Large intestine (tissue), 3 donors: Measurements from ENCODE around the gene CAMTA1. TPM values are rescaled to one million over a fixed set of nuclear protein-coding genes. Genes with fewer than 3 reads are reported as not detected.

Experiments
- DNase-seq, 2 donors: peaks; one replicate each; pipeline versions ENCODE4 v3.0.0 to v3.0.0-alpha.2; 2013
- H3K27ac ChIP-seq: one replicate; pipeline ENCODE4 v1.5.1; 2013; ENCODE audit warnings: low read length
- H3K27me3 ChIP-seq: 2 replicates; pipeline ENCODE4 v1.6.1; 2013; ENCODE audit warnings: low read length; ENCODE audit not compliant: control insufficient read depth, insufficient read depth
- H3K36me3 ChIP-seq: 2 replicates; pipeline ENCODE4 v1.6.1; 2013; ENCODE audit warnings: low read length; ENCODE audit not compliant: control insufficient read depth, insufficient read depth
- H3K4me1 ChIP-seq: one replicate; pipeline ENCODE4 v1.6.1; 2013; ENCODE audit warnings: low read length; ENCODE audit not compliant: control insufficient read depth, insufficient read depth
- H3K4me3 ChIP-seq: one replicate; pipeline ENCODE4 v1.5.1; 2013; ENCODE audit warnings: low read length
- H3K9me3 ChIP-seq: one replicate; pipeline ENCODE4 v1.6.1; 2013; ENCODE audit warnings: mild to moderate bottlenecking, low read depth, low read length, moderate library complexity; ENCODE audit not compliant: control insufficient read depth
- WGBS: methylation state at CpG from one replicate; pipeline ENCODE4 v1.1.5; 2013; ENCODE audit warnings: low lambda C conversion rate; ENCODE audit not compliant: insufficient coverage; 5-methylcytosine and 5-hydroxymethylcytosine counted together
- polyA plus RNA-seq: library from polyadenylated mRNA; unstranded; fragments of 120-200 nt; gene quantifications from one replicate; pipeline ENCODE4 v1.2.1, GENCODE V29; 2013

CAMTA1 gene
- polyA plus RNA-seq, 1 donor = 67.9 TPM

DNA sequence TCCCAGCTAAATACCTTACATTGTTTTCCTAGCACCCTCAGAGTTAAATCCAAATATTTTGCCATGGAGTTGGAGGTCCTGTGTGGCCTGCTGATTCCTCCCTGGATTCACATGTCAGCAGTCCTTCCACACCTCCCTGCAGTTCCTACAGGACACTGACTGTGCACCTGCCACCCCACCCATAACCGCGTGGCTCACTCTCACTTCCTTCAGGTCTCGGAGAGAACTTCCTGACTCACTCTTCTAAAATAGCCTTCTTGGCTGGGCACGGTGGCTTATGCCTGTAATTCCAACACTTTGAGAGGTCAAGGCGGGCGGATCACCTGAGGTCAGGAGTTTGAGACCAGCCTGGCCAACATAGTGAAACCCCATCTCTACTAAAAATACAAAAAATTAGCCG, 8.4 kb upstream of the CAMTA1 start:
- H3K4me1 ChIP-seq = no peaks in the 10 kb centered on the region
- H3K9me3 ChIP-seq = no peaks in the 10 kb centered on the region
- no peak overlapping the region for H3K27ac ChIP-seq
- WGBS = no CpG with 5 or more reads among the region's 7 CpGs
- H3K4me3 ChIP-seq = no peak overlapping the region
- DNase-seq = no peak
- H3K27me3 ChIP-seq = peaks cover 4% of the 10 kb centered on the region
- H3K36me3 ChIP-seq = no peaks in the 10 kb centered on the region

DNA sequence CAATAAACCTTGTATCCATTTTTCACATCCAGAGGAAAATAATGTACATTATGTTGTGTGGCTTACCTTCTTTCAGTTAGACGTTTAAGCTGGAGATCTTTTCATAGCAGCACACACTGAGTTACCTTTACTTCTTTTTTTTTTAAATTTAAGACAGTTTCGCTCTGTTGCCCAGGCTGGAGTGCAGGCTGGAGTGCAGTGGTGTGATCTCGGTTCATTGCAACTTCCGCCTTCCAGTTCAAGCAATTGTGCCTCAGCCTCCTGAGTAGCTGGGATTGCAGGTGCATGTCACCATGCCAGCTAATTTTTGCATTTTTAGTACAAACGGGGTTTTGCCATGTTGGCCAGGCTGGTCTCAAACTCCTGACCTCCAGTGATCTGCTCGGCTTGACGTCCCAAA, 7.4 kb upstream of the CAMTA1 start:
- 100% methylated on average over 1 of the region's 7 CpGs for WGBS
- no peak overlapping the region for H3K4me3 ChIP-seq
- H3K36me3 ChIP-seq = no peaks in the 10 kb centered on the region
- no peaks in the 10 kb centered on the region for H3K9me3 ChIP-seq
- no peak for DNase-seq
- H3K27me3 ChIP-seq = no peaks in the 10 kb centered on the region
- H3K4me1 ChIP-seq = no peaks in the 10 kb centered on the region
- no peak overlapping the region for H3K27ac ChIP-seq

DNA sequence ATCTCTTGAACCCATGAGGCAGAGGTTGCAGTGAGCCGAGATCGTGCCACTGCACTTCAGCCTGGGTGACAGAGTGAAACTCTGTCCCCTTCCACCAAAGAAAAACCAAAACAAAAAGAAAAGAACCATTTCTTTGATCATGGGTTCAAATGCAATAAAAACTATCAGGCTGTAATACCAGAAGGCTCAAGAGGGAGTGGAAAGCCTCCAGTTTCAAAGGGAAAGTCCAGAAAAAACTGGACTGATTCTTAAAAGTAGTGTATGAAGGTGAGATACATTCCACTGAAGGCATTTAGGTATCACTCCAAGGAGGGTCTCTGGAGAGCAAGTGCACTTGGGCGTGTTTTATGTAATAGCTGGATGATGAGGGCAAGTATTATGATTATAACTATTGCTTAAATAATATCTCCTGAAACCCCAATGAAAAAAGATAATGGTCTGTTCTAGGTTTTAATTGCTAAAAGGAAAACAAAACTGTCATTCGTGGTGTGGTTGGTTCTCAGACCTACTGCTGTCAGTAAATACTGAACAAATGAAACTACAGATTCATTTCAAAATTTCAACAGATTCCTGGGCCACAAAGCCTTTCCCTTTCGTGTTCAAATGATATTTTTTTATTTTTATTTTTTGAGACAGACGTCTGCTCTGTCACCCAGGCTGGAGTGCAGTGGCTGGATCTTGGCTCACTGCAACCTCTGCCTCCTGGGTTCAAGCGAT, 6.0 kb upstream of the CAMTA1 start:
- WGBS = 69% methylated on average over 2 of the region's 7 CpGs
- H3K4me1 ChIP-seq = no peaks in the 10 kb centered on the region

DNA sequence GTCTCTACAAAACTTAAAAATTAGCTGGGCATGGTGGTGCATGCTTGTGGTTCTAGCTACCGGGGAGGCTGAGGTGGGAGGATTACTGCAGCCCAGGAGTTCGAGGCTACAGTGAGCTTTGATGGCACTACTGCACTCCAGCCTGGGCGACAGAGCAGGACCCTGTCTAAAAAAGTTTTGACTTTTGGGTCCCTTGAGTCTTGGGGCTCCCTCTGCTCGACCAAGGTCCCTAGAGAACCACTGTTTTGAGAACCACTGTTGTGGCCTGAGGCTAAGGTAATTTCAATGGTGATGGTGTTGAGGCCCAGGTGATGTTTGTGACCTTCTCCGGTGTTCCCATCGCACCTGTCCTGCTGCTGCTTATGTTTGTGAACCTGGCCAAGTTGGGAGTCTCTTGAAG, 3.1 kb upstream of the CAMTA1 start:
- Histone ChIP-seq H3K36me3 (no peaks in the 10 kb centered on the region), H3K9me3 (no peaks in the 10 kb centered on the region), H3K4me1 (peaks cover 8% of the 10 kb centered on the region), H3K27ac (no peak overlapping the region), H3K4me3 (no peak overlapping the region), H3K27me3 (no peaks in the 10 kb centered on the region)
- 100% methylated on average over 2 of the region's 6 CpGs for WGBS
- no peak for DNase-seq

More for the DNA sequence above, 6.0 kb upstream of the CAMTA1 start:
- Histone ChIP-seq H3K4me3 (no peak overlapping the region), H3K36me3 (no peaks in the 10 kb centered on the region), H3K27me3 (no peaks in the 10 kb centered on the region), H3K9me3 (no peaks in the 10 kb centered on the region), H3K27ac (no peak overlapping the region)
- no peak for DNase-seq

DNA sequence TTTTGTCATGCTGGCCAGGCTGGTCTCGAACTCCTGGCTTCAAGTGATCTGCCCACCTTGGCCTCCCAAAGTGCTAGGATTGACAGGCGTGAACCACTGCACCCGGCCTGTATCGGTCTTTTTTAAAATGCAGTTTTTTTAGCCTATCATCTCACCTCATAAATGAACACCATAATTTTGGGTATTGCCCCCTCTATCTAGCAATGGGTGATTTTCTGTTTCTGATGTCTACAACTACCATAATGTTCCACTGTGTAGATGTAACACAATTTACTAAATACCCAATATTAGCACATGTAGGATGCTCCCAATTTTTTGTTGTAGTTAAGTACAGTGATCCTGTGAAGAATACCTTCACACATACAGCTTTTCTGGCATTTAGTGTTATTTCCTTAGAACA, 2.0 kb upstream of the CAMTA1 start:
- 94% methylated on average over 3 of the region's 4 CpGs for WGBS
- Histone ChIP-seq H3K27me3 (no peaks in the 10 kb centered on the region), H3K4me3 (peak overlapping the region; percentile 90), H3K36me3 (no peaks in the 10 kb centered on the region), H3K9me3 (no peaks in the 10 kb centered on the region), H3K4me1 (peaks cover 8% of the 10 kb centered on the region), H3K27ac (no peak overlapping the region)
- no peak for DNase-seq

- Histone ChIP-seq H3K27me3 (no peaks in the 10 kb centered on the region), H3K4me3 (peak overlapping the region; percentile 90), H3K27ac (peak overlapping the region; percentile 98), H3K4me1 (peaks cover 8% of the 10 kb centered on the region), H3K9me3 (no peaks in the 10 kb centered on the region), H3K36me3 (no peaks in the 10 kb centered on the region)
- DNase-seq = peak in 1 of 2 donors; percentile 9
- 0% methylated on average over 4 of the region's 40 CpGs for WGBS
Observed at GRCh38 chr1:6783936-6784559, 1.2 kb upstream of the CAMTA1 start.

DNA sequence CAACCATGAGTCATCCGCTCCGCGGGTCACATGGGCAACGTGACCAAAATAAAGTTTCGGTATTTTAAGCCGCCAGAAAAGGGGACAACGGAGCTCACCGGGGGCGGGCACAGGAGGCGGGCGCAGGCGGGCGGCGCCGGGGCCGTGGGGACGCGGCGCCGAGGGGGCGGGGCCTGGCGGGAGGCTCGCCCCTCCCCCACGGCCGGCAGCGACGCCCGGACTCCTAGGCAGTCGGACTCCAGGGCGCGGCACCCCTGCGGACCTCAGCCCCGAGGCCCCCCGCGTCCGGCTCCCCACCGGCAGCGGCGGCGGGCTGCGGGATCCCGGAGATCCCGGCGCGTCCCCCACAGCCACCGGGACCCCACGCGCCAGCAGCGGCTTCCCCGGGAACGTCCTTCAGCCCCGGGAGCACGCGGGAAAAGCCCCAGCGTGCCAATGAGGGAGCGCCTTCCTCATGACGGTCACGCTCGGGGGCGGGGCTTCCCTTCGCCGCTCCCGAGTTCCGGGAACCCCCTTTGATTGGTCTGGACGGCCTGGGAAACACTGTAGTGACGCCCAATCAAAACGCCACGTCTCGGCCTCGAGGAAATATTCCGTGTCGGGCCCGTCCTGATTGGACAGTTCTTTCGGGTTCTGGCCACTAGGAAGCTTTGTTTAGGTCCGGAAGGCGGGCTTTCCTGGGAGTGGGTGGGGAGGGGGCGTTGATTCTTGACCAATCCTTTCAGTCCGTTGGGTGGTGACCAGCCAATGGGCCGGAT, 515 bp upstream of the CAMTA1 start:
- no peaks in the 10 kb centered on the region for H3K9me3 ChIP-seq
- H3K4me1 ChIP-seq = peaks cover 8% of the 10 kb centered on the region
- no CpG with 5 or more reads among the region's 79 CpGs for WGBS
- peak; percentile 100 for DNase-seq
- peak overlapping the region; percentile 90 for H3K4me3 ChIP-seq
- no peaks in the 10 kb centered on the region for H3K36me3 ChIP-seq
- H3K27me3 ChIP-seq = no peaks in the 10 kb centered on the region
- H3K27ac ChIP-seq = peak overlapping the region; percentile 98

DNA sequence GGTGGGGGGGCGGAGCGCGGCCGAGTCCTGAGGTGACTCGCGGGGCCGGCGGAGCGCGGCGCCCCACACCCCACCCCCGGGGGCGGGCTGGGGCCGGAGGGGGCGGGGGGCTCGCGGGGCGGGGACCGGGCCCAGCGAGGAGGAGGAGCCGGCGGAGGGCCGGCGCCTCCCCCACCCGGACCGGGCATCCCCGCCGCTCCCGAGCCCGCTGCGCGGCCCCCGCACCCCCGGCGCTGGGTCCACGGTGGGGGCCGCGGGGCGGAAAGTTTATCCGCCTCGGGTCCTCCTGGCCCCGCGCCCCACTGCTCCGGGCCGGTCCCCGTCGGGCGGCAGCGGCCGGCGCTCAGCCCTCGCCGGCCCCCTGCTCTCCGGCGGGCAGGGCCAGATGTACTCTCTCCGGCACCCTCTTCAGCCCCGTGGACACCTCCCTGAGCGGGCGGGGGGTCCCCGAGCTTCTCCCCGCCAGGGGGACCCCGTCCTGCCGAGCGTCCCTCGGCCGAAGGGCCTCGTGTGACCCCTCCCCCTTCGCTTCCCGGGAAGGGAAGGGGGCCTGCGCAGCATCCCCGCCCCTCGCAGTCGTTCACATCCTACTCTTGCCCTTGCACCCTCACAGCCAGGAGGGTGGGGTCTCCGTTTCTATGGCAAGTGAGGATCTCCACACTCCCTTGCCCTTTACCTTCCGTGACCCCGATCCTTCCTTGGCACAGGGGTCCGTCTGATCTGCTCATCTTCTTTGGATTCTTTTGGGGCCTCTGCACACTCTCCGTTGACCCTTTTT, 663 bp downstream of the CAMTA1 start:
- no peaks in the 10 kb centered on the region for H3K9me3 ChIP-seq
- no CpG with 5 or more reads among the region's 78 CpGs for WGBS
- peak overlapping the region; percentile 74 for H3K4me3 ChIP-seq
- peak; percentile 33 to 46 for DNase-seq
- H3K27ac ChIP-seq = no peak overlapping the region
- H3K27me3 ChIP-seq = no peaks in the 10 kb centered on the region
- H3K36me3 ChIP-seq = no peaks in the 10 kb centered on the region
- H3K4me1 ChIP-seq = peaks cover 8% of the 10 kb centered on the region

- no peaks in the 10 kb centered on the region for H3K27me3 ChIP-seq
- 94% methylated on average over 2 of the region's 2 CpGs for WGBS
- no peaks in the 10 kb centered on the region for H3K36me3 ChIP-seq
- no peak overlapping the region for H3K4me3 ChIP-seq
- no peaks in the 10 kb centered on the region for H3K9me3 ChIP-seq
- DNase-seq = no peak
- no peak overlapping the region for H3K27ac ChIP-seq
- H3K4me1 ChIP-seq = peaks cover 8% of the 10 kb centered on the region
Observed at GRCh38 chr1:6788946-6789345, 3.7 kb downstream of the CAMTA1 start.

- Histone ChIP-seq H3K27me3 (no peaks in the 10 kb centered on the region), H3K4me3 (no peak overlapping the region), H3K4me1 (peaks cover 8% of the 10 kb centered on the region), H3K9me3 (no peaks in the 10 kb centered on the region), H3K27ac (no peak overlapping the region), H3K36me3 (no peaks in the 10 kb centered on the region)
- no CpG with 5 or more reads among the region's 2 CpGs for WGBS
- DNase-seq = no peak
Observed at GRCh38 chr1:6790146-6790545, 4.9 kb downstream of the CAMTA1 start.
